B cell (primary cell): ENCODE measurements around the gene CFAP100. TPM values are rescaled to one million over a fixed set of nuclear protein-coding genes. Genes with fewer than 3 reads are reported as not detected.
A peak's percentile ranks its signal among the peaks of the same experiment; 100 is the strongest.

Experiments used
- ATAC-seq: fragments of 200-7000 bp; cut with Tn5 transposase; one replicate; pipeline ENCODE4 v1.10.0; 2021; ENCODE audit warnings: low read depth, mild to moderate bottlenecking, moderate number of reproducible peaks, moderate library complexity
- CTCF ChIA-PET: fragments of 350-600 bp; sonication (Branson Sonifier 250); formaldehyde crosslinking; loops from one replicate; lab custom pipeline; 2021; ENCODE audit warnings: antibody characterized with exemption, inconsistent platforms; lab: Charles Lee
- POLR2A ChIA-PET: fragments of 350-600 bp; sonication (Branson Sonifier 250); formaldehyde crosslinking; loops from one replicate; lab custom pipeline; 2021; ENCODE audit warnings: antibody characterized with exemption; lab: Charles Lee
- DNase-seq: peaks from one replicate; pipeline ENCODE4 v3.0.0; 2013
- H2AFZ ChIP-seq: 2 replicates; pipeline ENCODE4 v1.6.1; 2012; ENCODE audit warnings: mild to moderate bottlenecking, low read depth, low read length; ENCODE audit not compliant: insufficient read depth, poor library complexity, severe bottlenecking
- H3K27ac ChIP-seq, 2 donors: 1 replicate in 1 of 2; 2 replicates in 1 of 2; pipeline ENCODE4 v1.5.1; 2012 to 2013; ENCODE audit warnings: low read length in 2 of 2, mild to moderate bottlenecking in 2 of 2, moderate library complexity in 1 of 2
- H3K27me3 ChIP-seq, 4 experiments: fragments of 200-600 bp in 1 of 4; sonication (generic) in 1 of 4; replicated peaks in 1 of 4; 1 replicate in 2 of 4; 2 replicates in 2 of 4; pipeline versions ENCODE4 v1.6.1 to v1.7.0; 2013 to 2016; ENCODE audit warnings: low read length in 3 of 4, mild to moderate bottlenecking in 2 of 4, mixed read lengths in 1 of 4, moderate library complexity in 1 of 4; ENCODE audit not compliant: insufficient read depth in 4 of 4, control insufficient read depth in 3 of 4; ENCODE audit errors: control extremely low read depth in 1 of 4
- H3K36me3 ChIP-seq, 2 experiments: replicated peaks in 1 of 2; 1 replicate in 1 of 2; 2 replicates in 1 of 2; pipeline versions ENCODE4 v1.6.1 to v1.7.1; 2013; ENCODE audit warnings: low read length in 1 of 2; ENCODE audit not compliant: insufficient read depth in 2 of 2, control insufficient read depth in 1 of 2; ENCODE audit errors: control extremely low read depth in 1 of 2, extremely low read depth in 1 of 2
- H3K4me1 ChIP-seq, 2 donors: fragments of 200-600 bp in 1 of 2; sonication (generic) in 1 of 2; 1 replicate in 1 of 2; 2 replicates in 1 of 2; pipeline versions ENCODE4 v1.5.1 to v1.6.1; 2013 to 2017; ENCODE audit warnings: low read length in 2 of 2; ENCODE audit not compliant: control insufficient read depth in 2 of 2, insufficient read depth in 2 of 2
- H3K4me2 ChIP-seq: replicated peaks from 2 replicates; pipeline ENCODE3; 2012; ENCODE audit warnings: mild to moderate bottlenecking, low read depth, low read length; ENCODE audit not compliant: poor library complexity, severe bottlenecking
- H3K4me3 ChIP-seq, 5 experiments: fragments of 200-600 bp in 1 of 5; sonication (generic) in 1 of 5; 1 replicate in 3 of 5; 2 replicates in 2 of 5; pipeline versions ENCODE4 v1.5.1 to v1.7.0; 2011 to 2016; ENCODE audit warnings: low read length in 4 of 5, mild to moderate bottlenecking in 4 of 5, low read depth in 2 of 5, control low read depth in 1 of 5, moderate library complexity in 1 of 5; ENCODE audit not compliant: insufficient read depth in 1 of 5; ENCODE audit errors: control extremely low read depth in 1 of 5, extremely low read depth in 1 of 5
- H3K79me2 ChIP-seq: fragments of 200-600 bp; sonication (generic); one replicate; pipeline ENCODE4 v1.6.0; 2016; ENCODE audit warnings: low read length; ENCODE audit not compliant: control insufficient read depth, insufficient read depth
- H3K9ac ChIP-seq: fragments of 200-600 bp; sonication (generic); 2 replicates; pipeline ENCODE4 v1.6.1; 2017; ENCODE audit warnings: mild to moderate bottlenecking, low read length, moderate library complexity
- H3K9me3 ChIP-seq, 3 donors: one replicate each; pipeline versions ENCODE4 v1.6.1 to v1.7.1; 2013; ENCODE audit warnings: low read length in 2 of 3; ENCODE audit not compliant: control insufficient read depth in 2 of 3, insufficient read depth in 1 of 3; ENCODE audit errors: control extremely low read depth in 1 of 3
- H4K20me1 ChIP-seq: 2 replicates; pipeline ENCODE4 v1.6.0; 2012; ENCODE audit warnings: mild to moderate bottlenecking, low read length; ENCODE audit not compliant: insufficient read depth, control insufficient read depth, poor library complexity, severe bottlenecking
- H3K27ac Mint-ChIP-seq: one replicate; pipeline ENCODE4 v1.8.0; 2021; ENCODE audit warnings: mixed read lengths
- H3K27me3 Mint-ChIP-seq: one replicate; pipeline ENCODE4 v1.8.0; 2021; ENCODE audit warnings: mixed read lengths
- H3K4me1 Mint-ChIP-seq: one replicate; pipeline ENCODE4 v1.8.0; 2021; ENCODE audit warnings: mixed read lengths
- H3K4me3 Mint-ChIP-seq: one replicate; pipeline ENCODE4 v1.8.0; 2021; ENCODE audit warnings: mixed read lengths
- H3K9me3 Mint-ChIP-seq: one replicate; pipeline ENCODE4 v1.8.0; 2022; ENCODE audit warnings: mixed read lengths; ENCODE audit not compliant: insufficient read depth
- EZH2 ChIP-seq: IDR thresholded peaks from 2 replicates; pipeline ENCODE4 v1.6.1; 2012; ENCODE audit warnings: borderline replicate concordance, low read depth, mild to moderate bottlenecking, moderate library complexity, low read length; ENCODE audit not compliant: insufficient read depth, poor library complexity, severe bottlenecking
- WGBS: methylation state at CpG from one replicate; pipeline ENCODE4 v1.1.5; 2013; ENCODE audit warnings: missing lambda C conversion rate; ENCODE audit not compliant: insufficient coverage; 5-methylcytosine and 5-hydroxymethylcytosine counted together
- intact Hi-C: fragments of 100-400 bp; cut with micrococcal nuclease; formaldehyde crosslinking; loops from one replicate; pipeline ENCODE4 v1.10.0; 2022
- polyA plus RNA-seq: library from polyadenylated mRNA; depleted of rRNA; stranded (reverse); fragments of >200 nt; gene quantifications from 2 replicates; pipeline ENCODE4 v1.2.3, GENCODE V29; 2012
- total RNA-seq, 2 donors: library from RNA; stranded (reverse); fragments of 120-200 nt in 1 of 2; gene quantifications; 1 replicate in 1 of 2; 2 replicates in 1 of 2; pipeline versions ENCODE4 v1.2.3 to v1.2.4, GENCODE V29; 2013 to 2022
- TF ChIP-seq, protein P1 (sequence below): fragments of 200-600 bp; IDR thresholded peaks from one replicate; pipeline ENCODE4 v1.8.0; 2022; ENCODE audit warnings: antibody characterized with exemption, mild to moderate bottlenecking

The CFAP100 gene
- total and polyA plus RNA-seq, 2 donors (not counting 1 experiment from before 2014, with no cell fraction given): not detected

- Histone ChIP-seq H3K4me1 (peaks cover 35 to 39% of the 10 kb centered on the region in 2 donors), H3K27me3 (no peaks in the 10 kb centered on the region), H4K20me1 (peaks cover 32% of the 10 kb centered on the region), H3K79me2 (peaks cover 40% of the 10 kb centered on the region), H3K4me3 (peak within 1 kb of the TSS; percentile 51 to 84 (median 65)), H3K4me2 (peak within 1 kb of the TSS; percentile 96), H2AFZ (peak within 1 kb of the TSS; percentile 95), H3K9me3 (peaks cover 0 to 7% (median 0%) of the 10 kb centered on the region in 3 donors), H3K9ac (peak within 1 kb of the TSS; percentile 78), H3K27ac (peak within 1 kb of the TSS; percentile 61 to 73), H3K36me3 (peaks cover 4 to 26% of the 10 kb centered on the region in 2 experiments)
- peak within 1 kb of the TSS; percentile 91 for H3K27ac Mint-ChIP-seq
- H3K4me1 Mint-ChIP-seq: peaks cover 40% of the 10 kb centered on the region
- peak within 1 kb of the TSS; percentile 89 for H3K4me3 Mint-ChIP-seq
- DNase-seq (peak; percentile 96), ATAC-seq (peak; percentile 84)
- ChIA-PET CTCF (no interaction called here), POLR2A (no interaction called here)
- no peaks in the 10 kb centered on the region for H3K9me3 Mint-ChIP-seq
- no peaks in the 10 kb centered on the region for H3K27me3 Mint-ChIP-seq
- TF ChIP-seq, protein P1, sequence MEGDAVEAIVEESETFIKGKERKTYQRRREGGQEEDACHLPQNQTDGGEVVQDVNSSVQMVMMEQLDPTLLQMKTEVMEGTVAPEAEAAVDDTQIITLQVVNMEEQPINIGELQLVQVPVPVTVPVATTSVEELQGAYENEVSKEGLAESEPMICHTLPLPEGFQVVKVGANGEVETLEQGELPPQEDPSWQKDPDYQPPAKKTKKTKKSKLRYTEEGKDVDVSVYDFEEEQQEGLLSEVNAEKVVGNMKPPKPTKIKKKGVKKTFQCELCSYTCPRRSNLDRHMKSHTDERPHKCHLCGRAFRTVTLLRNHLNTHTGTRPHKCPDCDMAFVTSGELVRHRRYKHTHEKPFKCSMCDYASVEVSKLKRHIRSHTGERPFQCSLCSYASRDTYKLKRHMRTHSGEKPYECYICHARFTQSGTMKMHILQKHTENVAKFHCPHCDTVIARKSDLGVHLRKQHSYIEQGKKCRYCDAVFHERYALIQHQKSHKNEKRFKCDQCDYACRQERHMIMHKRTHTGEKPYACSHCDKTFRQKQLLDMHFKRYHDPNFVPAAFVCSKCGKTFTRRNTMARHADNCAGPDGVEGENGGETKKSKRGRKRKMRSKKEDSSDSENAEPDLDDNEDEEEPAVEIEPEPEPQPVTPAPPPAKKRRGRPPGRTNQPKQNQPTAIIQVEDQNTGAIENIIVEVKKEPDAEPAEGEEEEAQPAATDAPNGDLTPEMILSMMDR: peak; percentile 29
- no peak for TF ChIP-seq EZH2
- intact Hi-C loops: loop anchor here (2.0 to 10.0 kb wide), 5 partner anchors 393 to 1577 kb away; partner anchors contain the start of genes MCM2, OSBPL11, SEC61A1 and SLC41A3
- WGBS: under 1% methylated on average over 112 of the region's 112 CpGs
Observed at GRCh38 chr3:126475413-126476114, 80.9 kb downstream of the CFAP100 start, which contains the start of gene ZXDC. Gene ZXDC (minus strand): TSS chr3:126475891. CDS start chr3:126475865, 26 bp downstream.
